ENCODE results near the gene ZNF454. TPM values are rescaled to one million over a fixed set of nuclear protein-coding genes. Genes with fewer than 3 reads are reported as not detected.

ZNF454 gene
- total and polyA plus RNA-seq, 2 experiments from 2014 or later: 4.9 to 5.9 TPM

- TF ChIP-seq, protein P1, sequence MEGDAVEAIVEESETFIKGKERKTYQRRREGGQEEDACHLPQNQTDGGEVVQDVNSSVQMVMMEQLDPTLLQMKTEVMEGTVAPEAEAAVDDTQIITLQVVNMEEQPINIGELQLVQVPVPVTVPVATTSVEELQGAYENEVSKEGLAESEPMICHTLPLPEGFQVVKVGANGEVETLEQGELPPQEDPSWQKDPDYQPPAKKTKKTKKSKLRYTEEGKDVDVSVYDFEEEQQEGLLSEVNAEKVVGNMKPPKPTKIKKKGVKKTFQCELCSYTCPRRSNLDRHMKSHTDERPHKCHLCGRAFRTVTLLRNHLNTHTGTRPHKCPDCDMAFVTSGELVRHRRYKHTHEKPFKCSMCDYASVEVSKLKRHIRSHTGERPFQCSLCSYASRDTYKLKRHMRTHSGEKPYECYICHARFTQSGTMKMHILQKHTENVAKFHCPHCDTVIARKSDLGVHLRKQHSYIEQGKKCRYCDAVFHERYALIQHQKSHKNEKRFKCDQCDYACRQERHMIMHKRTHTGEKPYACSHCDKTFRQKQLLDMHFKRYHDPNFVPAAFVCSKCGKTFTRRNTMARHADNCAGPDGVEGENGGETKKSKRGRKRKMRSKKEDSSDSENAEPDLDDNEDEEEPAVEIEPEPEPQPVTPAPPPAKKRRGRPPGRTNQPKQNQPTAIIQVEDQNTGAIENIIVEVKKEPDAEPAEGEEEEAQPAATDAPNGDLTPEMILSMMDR (conservative IDR thresholded peaks at IDR 0.05; ENCODE audit: low read depth in 2 of 2): no peak
- no peak for TF ChIP-seq EZH2 (IDR thresholded peaks at IDR 0.05; ENCODE audit: low read depth, unreplicated experiment)
- TF ChIP-seq NANOG (IDR thresholded peaks at IDR 0.05; ENCODE audit: borderline replicate concordance): no peak
- no peak for TF ChIP-seq ZNF462 (CRISPR knock-in tag; IDR thresholded peaks at IDR 0.05)
- no peak for TF ChIP-seq CREB1 (CRISPR knock-in tag; IDR thresholded peaks at IDR 0.05; ENCODE audit: low read depth)
- TF ChIP-seq JUNB (IDR thresholded peaks at IDR 0.05; ENCODE audit: unreplicated experiment): no peak
- TF ChIP-seq EZH2phosphoT487 (IDR thresholded peaks at IDR 0.05; ENCODE audit: unreplicated experiment): no peak
- TF ChIP-seq POLR2AphosphoS5 (IDR thresholded peaks at IDR 0.05; ENCODE audit: low read depth): no peak
- TF ChIP-seq ETS1 (IDR thresholded peaks at IDR 0.05): no peak
- no peak for TF ChIP-seq ZNF331 (CRISPR knock-in tag; IDR thresholded peaks at IDR 0.05; ENCODE audit: low read depth)
- TF ChIP-seq REST (IDR thresholded peaks at IDR 0.05; ENCODE audit: unreplicated experiment): no peak
- no peak for TF ChIP-seq STAT1 (IDR thresholded peaks at IDR 0.05; ENCODE audit: unreplicated experiment)
- TF ChIP-seq ZNF114 (CRISPR knock-in tag; IDR thresholded peaks at IDR 0.05): no peak
- peaks cover 2% of the 10 kb centered on the region for H3K27me3 Mint-ChIP-seq (ENCODE audit: insufficient read depth, low read depth, poor library complexity)
- Histone ChIP-seq H3K27ac (ENCODE audit: low read depth) (no peak overlapping the region), H3K9me2 (ENCODE audit: insufficient read depth) (no peaks in the 10 kb centered on the region), H3K4me3 (peak overlapping the region; percentile 13; the same call in 1 of the 2 replicates), H3K27me3 (ENCODE audit: insufficient read depth) (no peaks in the 10 kb centered on the region), H2AFZ (no peak overlapping the region), H3F3A (replicated peaks; ENCODE audit: low read depth) (no peaks in the 10 kb centered on the region), H3K4me2 (no peak overlapping the region), H3K4me1 (ENCODE audit: insufficient read depth) (no peaks in the 10 kb centered on the region), H3K36me3 (ENCODE audit: insufficient read depth) (peaks cover 52% of the 10 kb centered on the region), H4K20me1 (replicated peaks; ENCODE audit: insufficient read depth) (no peaks in the 10 kb centered on the region), H3K79me2 (replicated peaks; ENCODE audit: insufficient read depth) (no peaks in the 10 kb centered on the region)
- ATAC-seq (no peak), DNase-seq (ENCODE audit: low spot score) (peak; percentile 1)
- no peak overlapping the region for H3K27ac Mint-ChIP-seq
- no peak overlapping the region for H3K4me3 Mint-ChIP-seq
- peaks cover 97% of the 10 kb centered on the region for H3K9me3 Mint-ChIP-seq
- no peaks in the 10 kb centered on the region for H3K4me1 Mint-ChIP-seq
- peaks cover 62% of the 10 kb centered on the region for H3K36me3 Mint-ChIP-seq (ENCODE audit: low read depth)
Measured at GRCh38 chr5:178965465-178966055, 24.6 kb downstream of the ZNF454 start.
